Measurements from ENCODE around the gene BTBD7. TPM values are rescaled to one million over a fixed set of nuclear protein-coding genes. Genes with fewer than 3 reads are reported as not detected.
A peak's percentile ranks its signal among the peaks of the same experiment; 100 is the strongest.
"Not testable (repeated sequence)": the region's sequence is repeated elsewhere in the genome, so short reads cannot be mapped to it uniquely, and the experiment has no call there.

BTBD7 gene
- 5.2 TPM for polyA plus RNA-seq (2012; ENCODE audit: insufficient read depth, insufficient read length)

- H3K4me3 ChIP-seq (ENCODE audit: low read length): peak within 1 kb of the TSS; percentile 81
- DNase-seq (ENCODE audit: low read depth, low spot score): peak; percentile 85
Observed at GRCh38 chr14:93332853-93333630, at the start of gene BTBD7. TSS of gene BTBD7 (minus strand) at chr14:93333036. CDS start at chr14:93296051, 36,985 bp downstream.

- DNase-seq (ENCODE audit: low read depth, low spot score): no peak
- no peak overlapping the region for H3K4me3 ChIP-seq (ENCODE audit: low read length)
Observed at GRCh38 chr14:93381644-93382043, 48.8 kb upstream of the BTBD7 start.

- no peak for DNase-seq (ENCODE audit: low read depth, low spot score)
- H3K4me3 ChIP-seq (ENCODE audit: low read length): no peak overlapping the region
Observed at GRCh38 chr14:93379831-93380230, 47.0 kb upstream of the BTBD7 start.

GRCh38 chr14:93375673-93376156 lies 42.9 kb upstream of the BTBD7 start:
- no peak for DNase-seq (ENCODE audit: low read depth, low spot score)

DNA sequence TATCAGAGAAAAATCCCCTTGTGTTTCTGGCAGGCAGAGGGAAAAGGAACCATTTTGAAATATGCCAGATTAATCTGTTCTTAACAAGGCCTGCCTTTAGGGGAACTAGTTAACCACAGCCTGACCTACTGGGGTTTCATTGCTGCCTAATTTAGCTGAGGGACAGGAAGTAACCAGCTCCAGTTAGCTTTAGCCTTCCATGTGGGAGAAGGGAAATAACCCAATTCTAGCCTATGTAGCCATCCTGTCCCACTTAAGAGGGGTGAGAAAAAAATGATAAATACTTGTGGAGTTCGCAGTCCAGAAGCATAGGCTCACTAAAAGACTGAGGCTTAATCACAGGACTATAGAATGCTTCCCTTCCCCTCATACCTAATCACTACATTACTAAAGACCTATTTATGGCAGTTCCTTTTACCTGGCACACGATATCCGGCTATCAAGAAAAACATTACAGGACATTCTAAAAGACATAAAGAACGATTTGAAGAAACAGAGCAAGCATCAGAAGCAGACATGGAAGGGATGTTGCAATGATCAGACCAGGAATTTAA lies 37.0 kb upstream of the BTBD7 start:
- no peak for DNase-seq (ENCODE audit: low read depth, low spot score)

More at GRCh38 chr14:93375673-93376156, 42.9 kb upstream of the BTBD7 start:
- no peak overlapping the region for H3K4me3 ChIP-seq (ENCODE audit: low read length)

DNA sequence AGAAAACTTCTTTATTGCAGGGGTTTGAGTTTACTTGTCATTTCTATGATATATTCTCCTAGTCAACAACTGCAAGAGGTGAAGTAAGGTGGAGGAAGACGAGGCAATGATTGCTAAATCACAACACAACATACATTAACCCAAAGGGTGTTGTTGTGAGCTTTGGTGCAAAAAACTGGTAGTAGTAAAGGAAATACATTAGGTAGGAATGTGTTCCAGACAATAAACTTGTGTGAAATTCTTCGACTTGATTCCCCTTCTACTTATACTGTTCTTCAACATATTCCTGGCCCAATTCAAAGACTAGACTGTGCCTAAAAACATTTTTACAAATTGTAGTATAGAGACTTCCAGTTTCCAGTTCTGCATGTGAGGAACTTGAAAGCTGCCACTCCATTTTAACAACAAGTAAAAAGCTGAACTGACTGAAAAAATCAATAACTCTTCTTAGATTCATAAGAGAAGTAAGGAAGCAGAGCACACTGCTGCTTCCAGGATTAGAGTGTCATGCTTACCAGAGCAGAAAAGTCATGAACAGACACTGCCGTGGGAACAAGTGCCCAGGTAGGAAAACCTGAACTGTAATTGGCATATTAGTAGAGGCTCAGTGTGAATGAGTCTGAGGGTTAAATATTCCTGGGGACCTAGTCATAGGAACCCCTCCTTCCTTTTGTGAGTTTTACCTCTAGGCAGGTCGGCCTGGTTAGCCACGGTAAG lies 36.3 kb upstream of the BTBD7 start:
- H3K4me3 ChIP-seq (ENCODE audit: low read length): no peak overlapping the region
- DNase-seq (ENCODE audit: low read depth, low spot score): no peak

More for the DNA sequence above, 37.0 kb upstream of the BTBD7 start:
- no peak overlapping the region for H3K4me3 ChIP-seq (ENCODE audit: low read length)

DNA sequence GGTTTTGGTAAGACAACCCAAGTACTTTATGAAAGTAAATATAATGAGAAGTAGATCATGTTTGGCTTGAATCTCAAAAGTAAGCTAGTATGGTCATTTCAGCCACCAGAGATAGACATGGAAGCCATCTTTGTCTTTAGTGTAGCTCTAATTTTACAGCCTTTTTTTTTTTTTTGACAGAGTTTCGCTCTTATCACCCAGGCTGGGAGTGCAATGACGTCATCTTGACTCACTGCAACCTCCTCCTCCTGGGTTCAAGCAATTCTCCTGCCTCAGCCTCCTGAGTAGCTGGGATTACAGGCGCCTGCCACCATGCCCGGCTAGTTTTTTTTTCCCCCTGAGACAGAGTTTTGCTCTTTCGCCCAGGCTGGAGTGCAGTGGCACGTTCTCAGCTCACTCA lies 22.0 kb upstream of the BTBD7 start:
- DNase-seq (ENCODE audit: low read depth, low spot score); H3K4me3 ChIP-seq (ENCODE audit: low read length): not testable (repeated sequence)

GRCh38 chr14:93348292-93348691 lies 15.5 kb upstream of the BTBD7 start:
- H3K4me3 ChIP-seq (ENCODE audit: low read length): no peak overlapping the region
- no peak for DNase-seq (ENCODE audit: low read depth, low spot score)

DNA sequence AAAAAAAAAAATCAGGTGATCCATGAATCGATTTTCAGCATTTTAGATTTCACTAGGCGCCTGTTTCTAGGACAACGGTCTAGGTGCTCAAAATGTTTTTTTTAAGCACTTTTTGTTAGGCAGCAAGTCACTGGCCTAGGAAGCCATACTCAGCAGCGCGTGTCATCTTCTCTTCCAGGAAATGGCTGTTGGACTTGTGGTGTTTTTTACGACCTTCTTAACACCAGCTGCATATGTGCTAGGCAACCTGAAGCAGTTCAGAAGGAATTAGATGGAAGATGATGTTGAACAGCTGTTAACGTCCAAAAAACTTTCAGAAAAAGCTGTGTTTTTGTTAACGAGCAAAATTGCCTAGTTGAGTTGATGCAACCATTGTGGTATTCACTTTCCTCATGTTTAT lies 15.0 kb upstream of the BTBD7 start:
- peak; percentile 57 for DNase-seq (ENCODE audit: low read depth, low spot score)
- H3K4me3 ChIP-seq (ENCODE audit: low read length): no peak overlapping the region

- DNase-seq (ENCODE audit: low read depth, low spot score): no peak
- no peak within 1 kb of the TSS for H3K4me3 ChIP-seq (ENCODE audit: low read length)
Observed at GRCh38 chr14:93346926-93347721, 14.3 kb upstream of the BTBD7 start, which contains the start of gene COX8C. TSS of gene COX8C (plus strand) at chr14:93347182. CDS start at chr14:93347269, 87 bp downstream.

GRCh38 chr14:93343797-93344196 lies 11.0 kb upstream of the BTBD7 start:
- no peak for DNase-seq (ENCODE audit: low read depth, low spot score)
- no peak overlapping the region for H3K4me3 ChIP-seq (ENCODE audit: low read length)

GRCh38 chr14:93343266-93343665 lies 10.4 kb upstream of the BTBD7 start:
- H3K4me3 ChIP-seq (ENCODE audit: low read length): no peak overlapping the region
- no peak for DNase-seq (ENCODE audit: low read depth, low spot score)

DNA sequence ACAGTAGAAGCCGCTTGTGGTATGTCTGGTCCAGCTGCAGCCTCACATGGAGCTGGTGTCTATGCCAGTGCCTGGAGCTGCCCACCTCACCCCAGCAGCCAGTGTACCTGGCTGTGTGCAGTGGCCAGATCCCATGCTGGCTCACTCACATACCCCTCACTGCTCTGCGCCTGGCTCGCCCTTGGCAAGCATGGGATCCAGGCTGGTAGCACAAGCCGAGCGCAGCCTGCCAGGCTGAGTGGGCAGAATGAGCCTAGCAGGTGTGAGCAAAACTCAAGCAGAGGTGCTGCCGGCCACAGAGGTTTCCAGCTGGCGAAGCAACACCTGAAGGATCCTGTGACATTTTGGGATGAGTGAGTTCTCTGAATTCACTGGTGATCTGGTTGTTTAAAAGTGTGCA lies 5.0 kb upstream of the BTBD7 start:
- no peak for DNase-seq (ENCODE audit: low read depth, low spot score)
- no peak overlapping the region for H3K4me3 ChIP-seq (ENCODE audit: low read length)

- DNase-seq (ENCODE audit: low read depth, low spot score): no peak
- no peak overlapping the region for H3K4me3 ChIP-seq (ENCODE audit: low read length)
Observed at GRCh38 chr14:93337143-93337753, 4.4 kb upstream of the BTBD7 start.

- H3K4me3 ChIP-seq (ENCODE audit: low read length): peak overlapping the region; percentile 81
- no peak for DNase-seq (ENCODE audit: low read depth, low spot score)
Observed at GRCh38 chr14:93333631-93334103, 831 bp upstream of the BTBD7 start.

- peak overlapping the region; percentile 64 for H3K4me3 ChIP-seq (ENCODE audit: low read length)
- no peak for DNase-seq (ENCODE audit: low read depth, low spot score)
Observed at GRCh38 chr14:93332397-93332852, 411 bp downstream of the BTBD7 start.

DNA sequence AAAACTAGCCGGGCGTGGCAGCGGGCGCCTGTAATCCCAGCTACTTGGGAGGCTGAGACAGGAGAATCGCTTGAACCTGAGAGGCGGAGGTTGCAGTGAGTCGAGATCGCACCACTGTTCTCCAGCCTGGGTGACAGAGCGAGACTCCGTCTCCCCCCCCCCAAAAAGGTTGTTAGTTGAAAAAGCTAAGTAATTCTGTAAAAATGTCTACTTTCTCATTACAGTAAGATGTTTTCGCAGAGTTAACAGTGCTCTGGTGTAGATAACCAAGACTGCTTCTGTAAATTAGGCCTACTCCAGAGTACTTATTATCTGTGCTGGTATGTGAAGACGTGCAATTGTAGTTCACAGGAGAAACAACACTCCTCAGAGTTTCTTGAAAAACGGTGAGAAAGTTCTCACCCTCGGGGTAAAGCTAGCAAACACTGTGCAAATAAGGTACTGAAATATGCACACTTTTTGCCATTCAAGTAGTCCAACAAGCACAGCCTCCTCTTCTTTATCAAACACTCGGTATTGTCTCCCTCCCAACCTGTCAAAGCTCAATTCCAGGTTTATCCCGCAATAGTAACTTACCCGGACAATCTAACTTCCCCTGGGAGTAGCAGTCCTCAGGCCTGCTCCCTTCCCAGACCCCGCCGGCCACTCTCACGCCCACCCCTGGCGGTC lies 974 bp downstream of the BTBD7 start:
- DNase-seq (ENCODE audit: low read depth, low spot score): no peak
- H3K4me3 ChIP-seq (ENCODE audit: low read length): peak overlapping the region; percentile 64
